Measurements from ENCODE around the gene CERS1. TPM values are rescaled to one million over a fixed set of nuclear protein-coding genes. Genes with fewer than 3 reads are reported as not detected.

CERS1 gene
- total RNA-seq, 1 experiment from 2014 or later: 0.96 TPM

DNA sequence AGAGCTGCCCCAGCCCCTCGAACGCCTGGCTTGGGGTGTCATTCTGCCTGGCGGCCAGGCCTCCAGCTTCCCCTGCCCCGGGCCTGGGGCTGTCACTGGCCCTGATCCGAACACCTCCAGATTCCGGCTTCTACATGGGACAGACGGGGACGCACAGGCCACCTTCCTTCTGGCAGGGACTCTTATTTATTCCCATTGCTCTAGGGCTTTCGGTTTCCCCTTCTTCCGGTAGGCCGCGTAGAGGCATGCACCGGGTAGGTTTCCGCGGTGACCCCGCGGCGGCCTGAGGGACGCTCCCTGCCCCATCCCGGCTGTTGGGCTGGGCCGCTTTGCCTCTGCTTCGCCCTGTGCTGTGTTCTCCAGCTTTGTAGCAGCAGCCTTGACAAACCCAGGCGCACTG is 28.2 kb downstream of the CERS1 start:
- DNase-seq (ENCODE audit: low read depth, low spot score): no peak
- no TSS peak for BruUV-seq (replicated peaks)
- H3K36me3 ChIP-seq (ENCODE audit: control insufficient read depth in 1 of 2, insufficient read depth in 2 of 2, low read length in 2 of 2): peaks cover 23 to 42% of the 10 kb centered on the region in 2 experiments
- no peak overlapping the region for H3K4me2 ChIP-seq (ENCODE audit: low read length)
- no peak overlapping the region for H3K4me3 ChIP-seq (replicated peaks in 1 of 2; ENCODE audit: low read depth in 1 of 2, low read length in 2 of 2)
- intact Hi-C loops (cut with micrococcal nuclease): no loop called here
- H3K79me2 ChIP-seq (ENCODE audit: insufficient read depth, low read length): no peaks in the 10 kb centered on the region; the same call in 1 of the 2 replicates
- peak overlapping the region; percentile 17; the same call in 1 of the 2 replicates for H3K27ac ChIP-seq (ENCODE audit: low read depth, low read length)
- ChIA-PET POLR2A (no interaction called here), RAD21 (ENCODE audit: low non-redundant PET in 1 of 2, low total read pairs in 2 of 2, uncharacterized antibody in 2 of 2, unreplicated experiment in 2 of 2) (no interaction called here), CTCF (interaction anchor here (0.5 kb wide), 1 partner anchor 24 kb away, joined by 3 read pairs; no protein-coding TSS in a partner anchor)
- H3K27me3 ChIP-seq (ENCODE audit: insufficient read depth, low read length): no peaks in the 10 kb centered on the region
- no peaks in the 10 kb centered on the region for H3K9me2 ChIP-seq (ENCODE audit: insufficient read depth)
- H2AFZ ChIP-seq (ENCODE audit: low read depth, low read length, poor library complexity, severe bottlenecking): no peak overlapping the region
- H3K4me1 ChIP-seq (ENCODE audit: control insufficient read depth in 1 of 2, insufficient read depth in 2 of 2, low read length in 2 of 2): 0 out of 4 replicates have a peak, but pooled peaks cover 0 to 2% of the 10 kb centered on the region in 2 experiments
- H4K20me1 ChIP-seq (ENCODE audit: insufficient read depth): no peaks in the 10 kb centered on the region
- ATAC-seq: no peak
- H3K9ac ChIP-seq (ENCODE audit: low read length): no peak overlapping the region
- no peaks in the 10 kb centered on the region for H3K9me3 ChIP-seq (ENCODE audit: control insufficient read depth in 1 of 2, insufficient read depth in 1 of 2, low read depth in 1 of 2, low read length in 2 of 2)
- TF ChIP-seq EZH2 (IDR thresholded peaks at IDR 0.05): no peak

DNA sequence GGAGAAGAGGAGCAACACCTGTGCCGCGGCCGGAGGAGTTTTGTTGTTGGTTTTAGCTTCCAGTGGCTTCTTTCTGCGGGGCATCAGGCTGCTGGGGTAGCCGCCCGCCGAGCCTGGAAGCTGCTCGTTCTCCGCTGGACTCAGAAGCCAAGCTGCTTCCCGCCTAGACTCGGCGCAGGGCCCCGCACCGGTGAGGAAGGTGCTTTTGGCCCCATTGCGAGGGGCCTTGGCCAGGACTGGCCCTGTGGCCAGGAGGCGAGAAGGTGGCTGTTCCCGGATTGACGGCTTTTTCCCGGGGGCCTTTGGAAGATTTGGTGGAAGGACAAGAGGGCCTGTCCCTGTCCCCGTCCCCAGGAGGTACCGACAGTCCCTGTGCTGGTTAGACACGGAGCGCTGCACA is 28.8 kb downstream of the CERS1 start:
- CTCF ChIA-PET: no interaction called here
- intact Hi-C loops (cut with micrococcal nuclease): no loop called here
- H3K4me1 ChIP-seq (ENCODE audit: control insufficient read depth in 1 of 2, insufficient read depth in 2 of 2, low read length in 2 of 2): 0 out of 4 replicates have a peak, but pooled peaks cover 0 to 2% of the 10 kb centered on the region in 2 experiments
- no peak overlapping the region for H3K4me2 ChIP-seq (ENCODE audit: low read length)
- TF ChIP-seq TCF7L2 (IDR thresholded peaks at IDR 0.05; ENCODE audit: borderline replicate concordance, extremely low read depth, insufficient read depth, insufficient read length): no peak
- no peak for TF ChIP-seq SP1 (IDR thresholded peaks at IDR 0.05; ENCODE audit: low read depth)
- TF ChIP-seq EZH2phosphoT487 (IDR thresholded peaks at IDR 0.05; ENCODE audit: borderline replicate concordance): no peak
- TF ChIP-seq EGR1 (IDR thresholded peaks at IDR 0.05; ENCODE audit: low read depth): no peak
- no peak for TF ChIP-seq YY1 (IDR thresholded peaks at IDR 0.05; ENCODE audit: extremely low read depth, insufficient replicate concordance, low read depth, low read length)
- TF ChIP-seq CEBPB (IDR thresholded peaks at IDR 0.05; ENCODE audit: low read depth): no peak
- TF ChIP-seq SRF (IDR thresholded peaks at IDR 0.05; ENCODE audit: low read depth): no peak
- TF ChIP-seq ELF1 (IDR thresholded peaks at IDR 0.05; ENCODE audit: borderline replicate concordance, low read depth): no peak
- TF ChIP-seq SIN3A (IDR thresholded peaks at IDR 0.05; ENCODE audit: low read depth): no peak
- no peak for TF ChIP-seq RAD21 (IDR thresholded peaks at IDR 0.05; ENCODE audit: low read depth)
- no peak for TF ChIP-seq POLR2A (IDR thresholded peaks at IDR 0.05; ENCODE audit: borderline replicate concordance, extremely low read depth, insufficient read depth, insufficient read length)
- TF ChIP-seq, protein P1, sequence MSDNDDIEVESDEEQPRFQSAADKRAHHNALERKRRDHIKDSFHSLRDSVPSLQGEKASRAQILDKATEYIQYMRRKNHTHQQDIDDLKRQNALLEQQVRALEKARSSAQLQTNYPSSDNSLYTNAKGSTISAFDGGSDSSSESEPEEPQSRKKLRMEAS (IDR thresholded peaks at IDR 0.05): no peak
- no peak for TF ChIP-seq JUND (IDR thresholded peaks at IDR 0.05)
- no peak for TF ChIP-seq ZNF274 (IDR thresholded peaks at IDR 0.05; ENCODE audit: low read depth, low read length)
- no peak for TF ChIP-seq FOSL1 (IDR thresholded peaks at IDR 0.05; ENCODE audit: low read depth)
- no peak for TF ChIP-seq ZBTB33 (IDR thresholded peaks at IDR 0.05; ENCODE audit: extremely low read depth, insufficient replicate concordance, low read length)
- ATAC-seq (no peak), DNase-seq (ENCODE audit: low read depth, low spot score) (no peak)
- H3K4me3 ChIP-seq (replicated peaks in 1 of 2; ENCODE audit: low read depth in 1 of 2, low read length in 2 of 2): no peak overlapping the region
- H3K27me3 ChIP-seq (ENCODE audit: insufficient read depth, low read length): no peaks in the 10 kb centered on the region
- no peaks in the 10 kb centered on the region for H3K9me3 ChIP-seq (ENCODE audit: control insufficient read depth in 1 of 2, insufficient read depth in 1 of 2, low read depth in 1 of 2, low read length in 2 of 2)
- H3K9me2 ChIP-seq (ENCODE audit: insufficient read depth): no peaks in the 10 kb centered on the region
- POLR2A ChIA-PET: no interaction called here
- H4K20me1 ChIP-seq (ENCODE audit: insufficient read depth): no peaks in the 10 kb centered on the region
- RAD21 ChIA-PET (ENCODE audit: low non-redundant PET in 1 of 2, low total read pairs in 2 of 2, uncharacterized antibody in 2 of 2, unreplicated experiment in 2 of 2): no interaction called here
- peaks cover 25 to 47% of the 10 kb centered on the region in 2 experiments for H3K36me3 ChIP-seq (ENCODE audit: control insufficient read depth in 1 of 2, insufficient read depth in 2 of 2, low read length in 2 of 2)
- no peaks in the 10 kb centered on the region; the same call in 1 of the 2 replicates for H3K79me2 ChIP-seq (ENCODE audit: insufficient read depth, low read length)
- TSS peak; percentile 39 for BruUV-seq (replicated peaks)
- peak overlapping the region; percentile 10; the same call in 1 of the 2 replicates for H3K27ac ChIP-seq (ENCODE audit: low read depth, low read length)
- no peak overlapping the region for H3K9ac ChIP-seq (ENCODE audit: low read length)
- no peak overlapping the region for H2AFZ ChIP-seq (ENCODE audit: low read depth, low read length, poor library complexity, severe bottlenecking)

Measured in HCT116 (cell line).